ENCODE data around the gene OSBPL10. TPM values are rescaled to one million over a fixed set of nuclear protein-coding genes. Genes with fewer than 3 reads are reported as not detected.

The OSBPL10 gene
- total RNA-seq, 2 experiments from 2014 or later = 6.1 to 6.4 TPM

Other genes starting within 250 kb of the OSBPL10 start
- gene ZNF860, start 488 bp upstream of the OSBPL10 start, total RNA-seq = under 1 TPM in 1 of 2 experiments, not detected in 1; 0.07 TPM
- gene GPD1L, start 125.4 kb upstream of the OSBPL10 start, total RNA-seq = 10 to 100 TPM; 10.8 to 12.6 TPM

Data from activated naive CD4-positive, alpha-beta T cell treated with anti-CD3 and anti-CD28 coated beads for 36 hours (primary cell).